PC-9 (cell line): ENCODE measurements around the gene MESP1. TPM values are rescaled to one million over a fixed set of nuclear protein-coding genes. Genes with fewer than 3 reads are reported as not detected.

ENCODE experiments used
- BruUV-seq: library from RNA; stranded (reverse); fragments of 400-500 nt; replicated peaks from 2 replicates; lab custom pipeline; 2021; lab: Mats Ljungman, UMichigan
- CTCF ChIA-PET: fragments of 300-600 bp; sonication (Branson Sonifier 250); formaldehyde crosslinking; loops from one replicate; lab custom pipeline; 2022; ENCODE audit warnings: antibody characterized with exemption; lab: Charles Lee
- POLR2A ChIA-PET: fragments of 300-600 bp; sonication (Branson Sonifier 250); formaldehyde crosslinking; loops from one replicate; lab custom pipeline; 2022; ENCODE audit warnings: antibody characterized with exemption; ENCODE audit not compliant: unreplicated experiment; lab: Charles Lee
- DNase-seq, 2 experiments: peaks; one replicate each; pipeline versions ENCODE4 v3.0.0 to v3.0.0-alpha.2; 2015 to 2022; ENCODE audit warnings: mixed read lengths in 1 of 2
- H2AFZ ChIP-seq: fragments of 200-600 bp; sonication (generic); 2 replicates; pipeline ENCODE4 v1.8.1; 2017; ENCODE audit warnings: antibody characterized with exemption
- H3F3A ChIP-seq: fragments of 200-600 bp; sonication (generic); 2 replicates; pipeline ENCODE4 v1.8.1; 2017; ENCODE audit warnings: antibody characterized with exemption, mild to moderate bottlenecking, low read depth; ENCODE audit not compliant: insufficient read depth
- H3K27ac ChIP-seq: fragments of 200-600 bp; sonication (generic); 2 replicates; pipeline ENCODE4 v1.6.1; 2016; ENCODE audit warnings: mixed run types
- H3K27me3 ChIP-seq: fragments of 200-600 bp; sonication (generic); 2 replicates; pipeline ENCODE4 v1.6.1; 2016; ENCODE audit warnings: low read depth, mixed run types; ENCODE audit not compliant: insufficient read depth
- H3K36me3 ChIP-seq: fragments of 200-600 bp; sonication (generic); 2 replicates; pipeline ENCODE4 v1.6.1; 2016; ENCODE audit warnings: low read depth, mixed run types
- H3K4me1 ChIP-seq: fragments of 200-600 bp; sonication (generic); replicated peaks from 2 replicates; pipeline ENCODE4 v1.6.1; 2016; ENCODE audit warnings: mixed run types; ENCODE audit not compliant: insufficient read depth
- H3K4me2 ChIP-seq: fragments of 200-600 bp; sonication (generic); 2 replicates; pipeline ENCODE4 v1.6.1; 2017; ENCODE audit warnings: mixed run types
- H3K4me3 ChIP-seq: fragments of 200-600 bp; sonication (generic); 2 replicates; pipeline ENCODE4 v1.6.1; 2016; ENCODE audit warnings: mixed run types
- H3K79me2 ChIP-seq: fragments of 200-600 bp; sonication (generic); 2 replicates; pipeline ENCODE4 v1.6.1; 2017; ENCODE audit warnings: low read depth, mixed run types
- H3K9me2 ChIP-seq: fragments of 200-600 bp; sonication (generic); 2 replicates; pipeline ENCODE4 v1.8.1; 2017; ENCODE audit warnings: mild to moderate bottlenecking; ENCODE audit not compliant: insufficient read depth
- H3K9me3 ChIP-seq: fragments of 200-600 bp; sonication (generic); 2 replicates; pipeline ENCODE4 v1.8.1; 2016; ENCODE audit warnings: low read depth; ENCODE audit not compliant: insufficient read depth
- H4K20me1 ChIP-seq: fragments of 200-600 bp; sonication (generic); 2 replicates; pipeline ENCODE4 v1.8.1; 2017; ENCODE audit not compliant: insufficient read depth
- EZH2 ChIP-seq: fragments of 200-600 bp; sonication (generic); IDR thresholded peaks from 2 replicates; pipeline ENCODE4 v1.8.0; 2017; ENCODE audit warnings: antibody characterized with exemption, low read depth
- intact Hi-C: fragments of 100-400 bp; cut with micrococcal nuclease; formaldehyde crosslinking; loops from one replicate; pipeline ENCODE4 v1.10.0; 2022; ENCODE audit not compliant: unreplicated experiment
- total RNA-seq: library from RNA; stranded (reverse); gene quantifications from 2 replicates; pipeline ENCODE4 v1.2.3, GENCODE V29; 2021
- TF ChIP-seq, protein P1 (sequence below): fragments of 200-600 bp; sonication (generic); conservative IDR thresholded peaks from 2 replicates; pipeline ENCODE4 v1.6.1; 2017; ENCODE audit warnings: mixed run types, antibody characterized with exemption, mild to moderate bottlenecking, moderate library complexity

The MESP1 gene
- total RNA-seq, 1 experiment from 2014 or later, result 8.5 TPM

DNA sequence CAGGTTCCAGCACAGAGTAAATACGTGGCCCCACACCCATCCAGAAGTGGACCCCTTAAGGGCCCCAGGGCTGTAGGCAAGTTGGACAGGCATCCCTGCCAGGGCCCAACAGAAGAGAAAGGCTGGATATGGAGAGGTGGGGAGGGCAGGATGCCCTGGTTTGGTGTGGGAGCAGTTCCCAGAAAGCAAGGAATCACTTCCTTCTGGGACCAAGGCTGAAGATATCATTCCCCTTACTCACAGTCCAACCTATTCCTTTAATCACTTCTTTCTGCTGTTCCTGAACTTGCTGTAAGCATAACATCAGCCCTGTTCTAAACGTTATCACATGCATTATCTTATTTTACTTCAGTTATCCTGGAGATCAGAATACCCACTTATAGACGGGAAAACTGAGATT, 19.0 kb upstream of the MESP1 start:
- DNase-seq, result peak in 1 of 2 experiments; percentile 48
- H4K20me1 ChIP-seq, result no peaks in the 10 kb centered on the region
- BruUV-seq, result no TSS peak
- no peak overlapping the region for H3K4me3 ChIP-seq
- POLR2A ChIA-PET, result no interaction called here
- H2AFZ ChIP-seq, result no peak overlapping the region
- H3K4me2 ChIP-seq, result no peak overlapping the region
- no peaks in the 10 kb centered on the region for H3K27me3 ChIP-seq
- TF ChIP-seq EZH2, result no peak
- TF ChIP-seq, protein P1, sequence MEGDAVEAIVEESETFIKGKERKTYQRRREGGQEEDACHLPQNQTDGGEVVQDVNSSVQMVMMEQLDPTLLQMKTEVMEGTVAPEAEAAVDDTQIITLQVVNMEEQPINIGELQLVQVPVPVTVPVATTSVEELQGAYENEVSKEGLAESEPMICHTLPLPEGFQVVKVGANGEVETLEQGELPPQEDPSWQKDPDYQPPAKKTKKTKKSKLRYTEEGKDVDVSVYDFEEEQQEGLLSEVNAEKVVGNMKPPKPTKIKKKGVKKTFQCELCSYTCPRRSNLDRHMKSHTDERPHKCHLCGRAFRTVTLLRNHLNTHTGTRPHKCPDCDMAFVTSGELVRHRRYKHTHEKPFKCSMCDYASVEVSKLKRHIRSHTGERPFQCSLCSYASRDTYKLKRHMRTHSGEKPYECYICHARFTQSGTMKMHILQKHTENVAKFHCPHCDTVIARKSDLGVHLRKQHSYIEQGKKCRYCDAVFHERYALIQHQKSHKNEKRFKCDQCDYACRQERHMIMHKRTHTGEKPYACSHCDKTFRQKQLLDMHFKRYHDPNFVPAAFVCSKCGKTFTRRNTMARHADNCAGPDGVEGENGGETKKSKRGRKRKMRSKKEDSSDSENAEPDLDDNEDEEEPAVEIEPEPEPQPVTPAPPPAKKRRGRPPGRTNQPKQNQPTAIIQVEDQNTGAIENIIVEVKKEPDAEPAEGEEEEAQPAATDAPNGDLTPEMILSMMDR, result no peak
- no peaks in the 10 kb centered on the region for H3K79me2 ChIP-seq
- H3K9me3 ChIP-seq, result no peaks in the 10 kb centered on the region
- peaks cover 29% of the 10 kb centered on the region for H3F3A ChIP-seq
- intact Hi-C loops, result no loop called here
- H3K36me3 ChIP-seq, result no peaks in the 10 kb centered on the region
- no peaks in the 10 kb centered on the region for H3K9me2 ChIP-seq
- H3K27ac ChIP-seq, result peak overlapping the region; percentile 54
- CTCF ChIA-PET, result no interaction called here
- peaks cover 66% of the 10 kb centered on the region for H3K4me1 ChIP-seq

DNA sequence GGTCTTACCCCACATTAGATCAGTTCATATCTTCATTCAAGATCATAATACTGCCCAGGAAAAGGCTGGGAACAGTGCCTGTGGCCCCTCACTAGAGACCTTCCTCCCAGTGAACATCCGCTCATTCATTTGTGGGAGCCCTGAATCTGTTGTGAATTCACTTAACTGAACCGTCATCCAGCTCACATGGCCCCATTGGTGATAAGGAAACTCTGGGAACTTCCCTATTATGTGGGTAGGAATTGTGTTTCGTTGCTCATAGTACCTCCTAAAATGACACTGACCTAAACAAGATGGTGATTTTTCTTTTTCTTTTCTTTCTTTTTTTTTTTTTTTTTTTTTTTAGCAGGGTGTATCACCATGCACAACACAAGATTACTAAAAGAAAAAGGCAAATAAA, 18.3 kb upstream of the MESP1 start:
- Histone ChIP-seq H3F3A (peaks cover 29% of the 10 kb centered on the region), H4K20me1 (no peaks in the 10 kb centered on the region), H2AFZ (no peak overlapping the region), H3K79me2 (no peaks in the 10 kb centered on the region), H3K4me2 (no peak overlapping the region), H3K9me3 (no peaks in the 10 kb centered on the region), H3K27ac (peak overlapping the region; percentile 41; the same call in 1 of the 2 replicates), H3K27me3 (no peaks in the 10 kb centered on the region), H3K4me1 (peaks cover 66% of the 10 kb centered on the region), H3K4me3 (no peak overlapping the region), H3K36me3 (no peaks in the 10 kb centered on the region), H3K9me2 (no peaks in the 10 kb centered on the region)
- intact Hi-C loops, result no loop called here
- no peak for DNase-seq
- TF ChIP-seq EZH2, result no peak
- TF ChIP-seq, protein P1, result no peak
- no TSS peak for BruUV-seq
- ChIA-PET CTCF (no interaction called here), POLR2A (no interaction called here)

DNA sequence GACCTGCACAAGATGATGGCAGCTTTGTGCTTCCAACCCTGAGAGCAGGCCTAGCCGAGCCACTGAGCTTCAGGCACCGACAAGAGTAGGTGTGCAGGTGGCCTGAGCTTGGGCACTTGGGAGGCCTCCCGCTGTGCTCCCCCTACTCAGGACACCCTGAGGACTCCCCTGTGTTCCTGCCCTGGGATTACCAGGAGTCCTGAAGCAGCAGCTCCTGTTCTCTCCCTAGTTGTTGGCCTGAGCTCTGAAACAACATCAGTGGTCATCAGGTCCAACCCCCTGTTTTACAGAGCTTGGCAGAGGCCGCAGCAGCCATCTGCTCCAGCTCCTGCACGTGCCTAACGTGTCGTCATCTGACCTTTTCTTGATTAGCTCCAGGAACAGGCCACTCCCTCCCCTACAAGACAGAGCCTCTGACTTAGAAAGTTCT, 17.0 kb upstream of the MESP1 start:
- Histone ChIP-seq H3K79me2 (no peaks in the 10 kb centered on the region), H3K9me2 (peaks cover 4% of the 10 kb centered on the region; the same call in 1 of the 2 replicates), H3K27me3 (no peaks in the 10 kb centered on the region), H3F3A (peaks cover 24% of the 10 kb centered on the region), H4K20me1 (no peaks in the 10 kb centered on the region), H3K27ac (peak overlapping the region; percentile 86), H3K9me3 (no peaks in the 10 kb centered on the region), H3K4me1 (peaks cover 72% of the 10 kb centered on the region), H3K4me3 (no peak overlapping the region), H3K4me2 (peak overlapping the region; percentile 42), H3K36me3 (no peaks in the 10 kb centered on the region), H2AFZ (no peak overlapping the region)
- intact Hi-C loops, result no loop called here
- no TSS peak for BruUV-seq
- ChIA-PET POLR2A (interaction anchor here (0.6 kb wide), 2 partner anchors 15 to 107 kb away, joined by 3 to 5 read pairs; no protein-coding TSS in a partner anchor), CTCF (interaction anchor here (0.5 to 1.4 kb wide), 2 partner anchors 107 to 332 kb away, joined by 6 to 7 read pairs; no protein-coding TSS in a partner anchor)
- no peak for TF ChIP-seq EZH2
- TF ChIP-seq, protein P1, result no peak
- DNase-seq, result peak in 1 of 2 experiments; percentile 65
